ENCODE data around the gene BIVM.
A peak's percentile ranks its signal among the peaks of the same experiment; 100 is the strongest.

The BIVM gene

GRCh38 chr13:102847272-102848234, 48.6 kb downstream of the BIVM start:
- Mint-ChIP-seq H3K4me3 (peak overlapping the region; percentile 91 to 93 (median 91)), H3K4me1 (peaks cover 22% of the 10 kb centered on the region)

DNA sequence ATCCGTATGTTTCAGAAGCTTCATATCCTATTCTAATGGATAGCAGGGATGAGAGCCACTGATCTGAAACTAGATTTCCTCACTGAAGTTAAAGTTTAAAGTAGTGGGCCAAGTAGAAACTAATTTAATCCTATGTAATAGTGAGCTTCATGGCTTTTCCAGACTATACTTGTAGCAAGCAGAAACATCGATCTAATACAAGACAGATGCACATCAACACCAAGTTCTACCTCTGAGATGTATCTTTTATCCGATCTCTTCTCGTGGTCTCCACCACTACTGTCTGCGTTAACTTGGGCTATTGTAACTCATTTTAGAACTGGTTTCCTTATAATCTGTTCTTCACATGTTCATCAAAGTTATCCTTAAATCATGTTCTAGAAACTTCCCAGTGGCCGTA, 50.0 kb downstream of the BIVM start:
- H3K4me1 Mint-ChIP-seq = peaks cover 22% of the 10 kb centered on the region
- no peak for TF ChIP-seq CTCF (IDR thresholded peaks at IDR 0.05; ENCODE audit: unreplicated experiment in 3 of 3)

More at GRCh38 chr13:102847272-102848234, 48.6 kb downstream of the BIVM start:
- Mint-ChIP-seq H3K9me3 (no peaks in the 10 kb centered on the region), H3K27me3 (ENCODE audit: low read depth) (no peaks in the 10 kb centered on the region), H3K27ac (peak overlapping the region; percentile 85 to 93 (median 92)), H3K36me3 (ENCODE audit: low read depth) (peaks cover 1% of the 10 kb centered on the region)
- TF ChIP-seq CTCF (IDR thresholded peaks at IDR 0.05; ENCODE audit: unreplicated experiment in 3 of 3) = peak; percentile 73 to 85 (median 76)

GRCh38 chr13:102852556-102852955, 53.6 kb downstream of the BIVM start:
- Mint-ChIP-seq H3K27me3 (ENCODE audit: low read depth) (no peaks in the 10 kb centered on the region), H3K4me1 (peaks cover 8% of the 10 kb centered on the region), H3K36me3 (ENCODE audit: low read depth) (peaks cover 35% of the 10 kb centered on the region), H3K4me3 (no peak overlapping the region), H3K27ac (no peak overlapping the region), H3K9me3 (no peaks in the 10 kb centered on the region)
- no peak for TF ChIP-seq CTCF (IDR thresholded peaks at IDR 0.05; ENCODE audit: unreplicated experiment in 3 of 3)

More for the DNA sequence above, 50.0 kb downstream of the BIVM start:
- Mint-ChIP-seq H3K27me3 (ENCODE audit: low read depth) (no peaks in the 10 kb centered on the region), H3K27ac (no peak overlapping the region), H3K9me3 (no peaks in the 10 kb centered on the region), H3K4me3 (peak overlapping the region; percentile 1 to 72 (median 59)), H3K36me3 (ENCODE audit: low read depth) (peaks cover 10% of the 10 kb centered on the region)

- Mint-ChIP-seq H3K27me3 (ENCODE audit: low read depth) (no peaks in the 10 kb centered on the region), H3K36me3 (ENCODE audit: low read depth) (peaks cover 49% of the 10 kb centered on the region)
Measured at GRCh38 chr13:102854675-102855074, 55.8 kb downstream of the BIVM start.

GRCh38 chr13:102856557-102856956, 57.6 kb downstream of the BIVM start:
- Mint-ChIP-seq H3K27me3 (ENCODE audit: low read depth) (no peaks in the 10 kb centered on the region), H3K27ac (no peak overlapping the region), H3K4me1 (no peaks in the 10 kb centered on the region), H3K36me3 (ENCODE audit: low read depth) (peaks cover 61% of the 10 kb centered on the region), H3K4me3 (no peak overlapping the region), H3K9me3 (no peaks in the 10 kb centered on the region)
- TF ChIP-seq CTCF (IDR thresholded peaks at IDR 0.05; ENCODE audit: unreplicated experiment in 3 of 3) = no peak

More at GRCh38 chr13:102854675-102855074, 55.8 kb downstream of the BIVM start:
- Mint-ChIP-seq H3K27ac (no peak overlapping the region), H3K4me3 (no peak overlapping the region), H3K9me3 (no peaks in the 10 kb centered on the region), H3K4me1 (no peaks in the 10 kb centered on the region)
- no peak for TF ChIP-seq CTCF (IDR thresholded peaks at IDR 0.05; ENCODE audit: unreplicated experiment in 3 of 3)

Data from nephron (organoid).